NCI-H1105 (cell line): Measurements from ENCODE around the gene ULK4.
"Not testable (repeated sequence)": the region's sequence is repeated elsewhere in the genome, so short reads cannot be mapped to it uniquely, and the experiment has no call there.

Experiments
- DNase-seq: peaks from one replicate; lab custom pipeline; 2025; lab: John Stamatoyannopoulos, UW

ULK4 gene

GRCh38 chr3:41768363-41768762 is 193.5 kb downstream of the ULK4 start:
- peak; percentile 4 for DNase-seq

- not testable (repeated sequence) for DNase-seq
Measured at GRCh38 chr3:41762867-41763266, 199.0 kb downstream of the ULK4 start.

DNA sequence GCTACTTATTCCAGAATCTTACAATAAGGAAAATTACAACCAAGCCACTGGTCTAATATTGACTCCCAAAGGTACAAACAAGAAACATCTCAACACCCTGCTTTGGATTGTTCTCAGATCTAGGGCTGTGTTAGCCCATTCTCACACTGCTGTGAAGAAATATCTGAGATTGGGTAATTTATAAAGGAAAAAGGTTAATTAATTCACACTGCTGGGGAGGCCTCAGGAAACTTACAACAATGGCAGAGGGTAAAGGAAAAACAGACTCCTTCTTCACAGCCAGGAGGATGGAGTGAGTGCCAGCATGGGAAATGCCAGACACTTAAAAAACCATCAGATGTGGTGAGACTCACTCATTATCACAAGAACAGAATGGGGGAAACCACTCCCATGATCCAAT is 208.3 kb downstream of the ULK4 start:
- DNase-seq: no peak

DNA sequence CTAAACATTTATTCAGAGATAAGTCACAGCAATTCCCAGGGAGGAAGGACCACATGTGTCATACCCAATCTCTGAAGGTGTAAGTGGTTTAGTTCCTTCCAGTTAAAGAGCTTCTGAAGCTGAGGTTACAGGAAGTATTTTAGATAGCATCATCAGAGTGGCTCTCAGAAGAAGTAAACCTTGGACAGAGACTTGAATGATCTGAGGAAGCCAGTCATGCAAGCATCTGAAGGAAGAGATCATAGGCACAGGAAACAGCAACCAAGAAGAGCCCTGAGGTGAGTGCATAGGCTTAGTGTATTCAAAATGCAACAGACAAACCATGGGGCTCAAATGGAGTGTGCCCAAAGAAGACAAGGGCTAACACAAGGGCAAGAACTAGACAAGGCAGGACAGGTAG is 210.3 kb downstream of the ULK4 start:
- DNase-seq: no peak

DNA sequence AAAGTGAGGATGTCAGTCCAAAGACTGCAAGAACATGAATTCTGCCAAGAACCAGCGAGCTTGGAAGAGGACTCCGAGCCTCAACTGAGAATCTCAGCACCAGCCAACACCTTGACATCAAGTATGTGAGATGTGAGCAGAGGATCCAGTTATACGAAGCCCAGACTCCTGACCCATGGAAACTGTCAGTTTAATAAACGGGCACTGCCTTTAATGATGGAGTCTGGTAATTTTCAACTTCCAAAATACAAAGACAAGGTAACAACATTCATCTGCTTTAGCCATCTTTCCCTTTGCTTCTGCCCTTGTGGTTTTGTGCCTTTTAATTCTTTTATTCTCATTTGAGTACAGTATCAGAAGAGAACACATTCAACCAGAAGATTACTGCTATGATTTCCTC is 211.9 kb downstream of the ULK4 start:
- DNase-seq: no peak

- DNase-seq: no peak
Measured at GRCh38 chr3:41746215-41746614, 215.7 kb downstream of the ULK4 start.

GRCh38 chr3:41742121-41742520 is 219.8 kb downstream of the ULK4 start:
- DNase-seq: no peak

GRCh38 chr3:41740374-41740886 is 221.5 kb downstream of the ULK4 start:
- DNase-seq: no peak

- no peak for DNase-seq
Measured at GRCh38 chr3:41726891-41727290, 235.0 kb downstream of the ULK4 start.

- DNase-seq: no peak
Measured at GRCh38 chr3:41717641-41718040, 244.3 kb downstream of the ULK4 start.

GRCh38 chr3:41716471-41716870 is 245.4 kb downstream of the ULK4 start:
- no peak for DNase-seq

GRCh38 chr3:41715376-41715775 is 246.5 kb downstream of the ULK4 start:
- no peak for DNase-seq

- DNase-seq: no peak
Measured at GRCh38 chr3:41711651-41712050, 250.3 kb downstream of the ULK4 start.

DNA sequence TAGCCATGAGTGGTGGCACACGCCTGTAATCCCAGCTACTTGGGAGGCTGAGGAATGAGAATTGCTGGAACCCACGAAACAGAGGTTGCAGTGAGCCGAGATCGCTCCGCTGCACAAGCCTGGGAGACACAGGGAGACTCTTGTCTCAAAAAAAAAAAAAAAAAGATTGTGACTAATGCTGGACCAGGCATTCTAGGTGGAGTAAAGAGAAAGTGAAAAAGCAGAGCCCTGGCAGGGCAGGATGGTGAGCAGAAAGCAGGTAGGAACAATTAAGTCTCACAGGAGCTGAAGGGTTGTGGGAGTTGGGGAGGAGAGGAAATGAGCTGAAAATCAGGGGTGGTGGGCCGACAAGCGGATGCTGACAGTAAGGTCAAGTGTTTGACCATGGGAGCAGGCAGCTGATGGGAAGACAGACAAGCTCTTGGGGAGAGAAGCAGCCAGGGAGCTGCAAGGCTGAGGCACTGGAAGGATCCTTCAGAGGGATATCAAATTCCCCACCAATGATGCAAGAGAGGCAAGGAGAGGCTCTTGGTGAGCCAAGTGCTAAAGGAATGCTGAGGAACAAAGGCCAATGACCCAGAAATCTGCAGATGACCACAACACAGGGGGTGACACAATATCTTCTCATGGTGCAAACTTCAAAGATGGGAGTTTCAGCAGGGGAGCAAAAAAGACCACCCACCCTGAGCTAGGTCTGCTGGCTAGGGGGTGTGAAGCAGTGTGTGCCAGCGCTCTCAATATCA is 251.1 kb downstream of the ULK4 start:
- no peak for DNase-seq

DNA sequence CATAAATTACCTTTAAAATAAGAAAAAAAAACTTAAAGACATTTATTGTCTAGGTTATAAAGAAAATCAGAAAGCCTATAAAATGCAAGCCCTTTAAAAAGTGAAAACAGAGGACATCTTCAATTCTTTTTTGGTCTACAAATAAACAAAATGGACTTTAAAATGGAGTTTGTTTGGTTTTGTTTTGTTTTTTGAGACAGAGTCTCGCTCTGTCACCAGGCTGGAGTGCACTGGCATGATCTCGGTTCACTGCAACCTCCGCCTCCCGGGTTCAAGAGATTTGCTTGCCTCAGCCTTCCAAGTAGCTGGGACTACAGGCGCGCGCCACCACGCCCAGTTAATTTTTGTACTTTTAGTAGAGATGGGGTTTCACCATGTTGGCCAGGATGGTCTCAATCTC is 252.7 kb downstream of the ULK4 start:
- not testable (repeated sequence) for DNase-seq

DNA sequence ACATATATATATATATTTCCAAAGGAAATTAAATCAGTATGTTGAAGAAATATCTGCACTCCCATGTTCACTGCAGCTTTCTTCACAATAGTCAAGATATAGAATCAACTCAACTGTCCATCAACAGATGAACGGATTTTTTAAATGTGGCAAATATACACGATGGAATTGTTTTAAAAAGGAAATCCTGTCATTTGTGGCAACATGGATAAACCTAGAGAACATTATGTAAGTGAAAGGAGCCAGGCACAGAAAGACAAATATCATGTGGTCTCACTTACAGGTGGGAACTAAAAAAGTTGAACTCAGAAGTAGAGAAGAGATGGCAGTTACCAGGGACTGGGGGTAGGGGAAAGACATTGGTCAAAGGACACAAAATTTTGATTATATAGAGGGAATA is 253.7 kb downstream of the ULK4 start:
- DNase-seq: no peak

GRCh38 chr3:41705893-41706292 is 256.0 kb downstream of the ULK4 start:
- DNase-seq: no peak

- no peak for DNase-seq
Measured at GRCh38 chr3:41701191-41701698, 260.7 kb downstream of the ULK4 start.

- DNase-seq: no peak
Measured at GRCh38 chr3:41700155-41700554, 261.7 kb downstream of the ULK4 start.

- no peak for DNase-seq
Measured at GRCh38 chr3:41698898-41699297, 263.0 kb downstream of the ULK4 start.

GRCh38 chr3:41697702-41698101 is 264.2 kb downstream of the ULK4 start:
- no peak for DNase-seq

- DNase-seq: not testable (repeated sequence)
Measured at GRCh38 chr3:41695806-41696205, 266.1 kb downstream of the ULK4 start.

GRCh38 chr3:41693799-41694198 is 268.1 kb downstream of the ULK4 start:
- no peak for DNase-seq
